ENCODE measurements around the gene CFL1. TPM values are rescaled to one million over a fixed set of nuclear protein-coding genes. Genes with fewer than 3 reads are reported as not detected.
"Not testable (repeated sequence)": the region's sequence is repeated elsewhere in the genome, so short reads cannot be mapped to it uniquely, and the experiment has no call there.

The CFL1 gene
- total and polyA plus RNA-seq, 2 experiments from 2014 or later, result 1,393 to 2,124 TPM

DNA sequence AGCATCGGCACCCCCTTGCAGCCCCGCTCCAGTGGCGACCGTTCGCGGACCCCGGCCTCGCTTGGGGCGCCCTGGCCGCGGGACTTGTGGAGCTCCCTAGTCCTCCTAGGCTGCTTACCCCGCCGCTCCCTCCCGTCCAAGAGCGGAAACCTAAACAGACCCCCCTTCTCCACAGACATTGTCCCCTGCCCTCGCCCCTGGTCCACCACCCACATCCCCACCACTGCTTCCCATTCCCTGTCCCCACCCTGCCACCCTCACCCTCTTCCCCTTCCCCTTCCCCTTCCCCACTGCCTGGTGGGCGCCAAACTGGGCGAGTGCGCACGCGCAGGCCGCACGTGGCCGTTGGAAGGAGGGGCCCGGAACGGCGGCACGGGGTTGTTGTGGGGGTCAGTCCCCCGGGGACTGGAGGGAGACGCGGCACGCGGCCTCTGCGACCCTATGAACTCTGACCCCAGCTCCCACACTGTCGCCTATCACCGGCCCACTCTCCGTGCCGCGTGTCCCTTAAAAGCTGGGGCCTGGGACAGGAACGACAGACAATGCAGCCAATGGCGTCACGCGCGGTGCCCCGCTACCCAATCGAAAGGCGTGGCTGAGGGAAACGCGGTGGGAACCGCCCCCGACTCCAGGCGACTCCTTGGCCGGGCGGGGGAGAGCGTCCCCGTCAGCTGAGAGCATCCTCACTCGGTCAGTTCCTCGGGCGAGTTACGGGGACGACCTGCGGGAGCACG, 24.5 kb downstream of the CFL1 start, which contains the start of gene SNX32 (continued):
- TF ChIP-seq EZH2 (IDR thresholded peaks at IDR 0.05; ENCODE audit: low read depth, unreplicated experiment) (no peak), JUNB (IDR thresholded peaks at IDR 0.05; ENCODE audit: unreplicated experiment) (no peak), CREB1 (CRISPR knock-in tag; IDR thresholded peaks at IDR 0.05; ENCODE audit: low read depth) (peak; percentile 83), NANOG (IDR thresholded peaks at IDR 0.05; ENCODE audit: borderline replicate concordance) (no peak), EZH2phosphoT487 (IDR thresholded peaks at IDR 0.05; ENCODE audit: unreplicated experiment) (no peak), POLR2AphosphoS5 (IDR thresholded peaks at IDR 0.05; ENCODE audit: low read depth) (peak; percentile 79)
- TF ChIP-seq, protein P1, sequence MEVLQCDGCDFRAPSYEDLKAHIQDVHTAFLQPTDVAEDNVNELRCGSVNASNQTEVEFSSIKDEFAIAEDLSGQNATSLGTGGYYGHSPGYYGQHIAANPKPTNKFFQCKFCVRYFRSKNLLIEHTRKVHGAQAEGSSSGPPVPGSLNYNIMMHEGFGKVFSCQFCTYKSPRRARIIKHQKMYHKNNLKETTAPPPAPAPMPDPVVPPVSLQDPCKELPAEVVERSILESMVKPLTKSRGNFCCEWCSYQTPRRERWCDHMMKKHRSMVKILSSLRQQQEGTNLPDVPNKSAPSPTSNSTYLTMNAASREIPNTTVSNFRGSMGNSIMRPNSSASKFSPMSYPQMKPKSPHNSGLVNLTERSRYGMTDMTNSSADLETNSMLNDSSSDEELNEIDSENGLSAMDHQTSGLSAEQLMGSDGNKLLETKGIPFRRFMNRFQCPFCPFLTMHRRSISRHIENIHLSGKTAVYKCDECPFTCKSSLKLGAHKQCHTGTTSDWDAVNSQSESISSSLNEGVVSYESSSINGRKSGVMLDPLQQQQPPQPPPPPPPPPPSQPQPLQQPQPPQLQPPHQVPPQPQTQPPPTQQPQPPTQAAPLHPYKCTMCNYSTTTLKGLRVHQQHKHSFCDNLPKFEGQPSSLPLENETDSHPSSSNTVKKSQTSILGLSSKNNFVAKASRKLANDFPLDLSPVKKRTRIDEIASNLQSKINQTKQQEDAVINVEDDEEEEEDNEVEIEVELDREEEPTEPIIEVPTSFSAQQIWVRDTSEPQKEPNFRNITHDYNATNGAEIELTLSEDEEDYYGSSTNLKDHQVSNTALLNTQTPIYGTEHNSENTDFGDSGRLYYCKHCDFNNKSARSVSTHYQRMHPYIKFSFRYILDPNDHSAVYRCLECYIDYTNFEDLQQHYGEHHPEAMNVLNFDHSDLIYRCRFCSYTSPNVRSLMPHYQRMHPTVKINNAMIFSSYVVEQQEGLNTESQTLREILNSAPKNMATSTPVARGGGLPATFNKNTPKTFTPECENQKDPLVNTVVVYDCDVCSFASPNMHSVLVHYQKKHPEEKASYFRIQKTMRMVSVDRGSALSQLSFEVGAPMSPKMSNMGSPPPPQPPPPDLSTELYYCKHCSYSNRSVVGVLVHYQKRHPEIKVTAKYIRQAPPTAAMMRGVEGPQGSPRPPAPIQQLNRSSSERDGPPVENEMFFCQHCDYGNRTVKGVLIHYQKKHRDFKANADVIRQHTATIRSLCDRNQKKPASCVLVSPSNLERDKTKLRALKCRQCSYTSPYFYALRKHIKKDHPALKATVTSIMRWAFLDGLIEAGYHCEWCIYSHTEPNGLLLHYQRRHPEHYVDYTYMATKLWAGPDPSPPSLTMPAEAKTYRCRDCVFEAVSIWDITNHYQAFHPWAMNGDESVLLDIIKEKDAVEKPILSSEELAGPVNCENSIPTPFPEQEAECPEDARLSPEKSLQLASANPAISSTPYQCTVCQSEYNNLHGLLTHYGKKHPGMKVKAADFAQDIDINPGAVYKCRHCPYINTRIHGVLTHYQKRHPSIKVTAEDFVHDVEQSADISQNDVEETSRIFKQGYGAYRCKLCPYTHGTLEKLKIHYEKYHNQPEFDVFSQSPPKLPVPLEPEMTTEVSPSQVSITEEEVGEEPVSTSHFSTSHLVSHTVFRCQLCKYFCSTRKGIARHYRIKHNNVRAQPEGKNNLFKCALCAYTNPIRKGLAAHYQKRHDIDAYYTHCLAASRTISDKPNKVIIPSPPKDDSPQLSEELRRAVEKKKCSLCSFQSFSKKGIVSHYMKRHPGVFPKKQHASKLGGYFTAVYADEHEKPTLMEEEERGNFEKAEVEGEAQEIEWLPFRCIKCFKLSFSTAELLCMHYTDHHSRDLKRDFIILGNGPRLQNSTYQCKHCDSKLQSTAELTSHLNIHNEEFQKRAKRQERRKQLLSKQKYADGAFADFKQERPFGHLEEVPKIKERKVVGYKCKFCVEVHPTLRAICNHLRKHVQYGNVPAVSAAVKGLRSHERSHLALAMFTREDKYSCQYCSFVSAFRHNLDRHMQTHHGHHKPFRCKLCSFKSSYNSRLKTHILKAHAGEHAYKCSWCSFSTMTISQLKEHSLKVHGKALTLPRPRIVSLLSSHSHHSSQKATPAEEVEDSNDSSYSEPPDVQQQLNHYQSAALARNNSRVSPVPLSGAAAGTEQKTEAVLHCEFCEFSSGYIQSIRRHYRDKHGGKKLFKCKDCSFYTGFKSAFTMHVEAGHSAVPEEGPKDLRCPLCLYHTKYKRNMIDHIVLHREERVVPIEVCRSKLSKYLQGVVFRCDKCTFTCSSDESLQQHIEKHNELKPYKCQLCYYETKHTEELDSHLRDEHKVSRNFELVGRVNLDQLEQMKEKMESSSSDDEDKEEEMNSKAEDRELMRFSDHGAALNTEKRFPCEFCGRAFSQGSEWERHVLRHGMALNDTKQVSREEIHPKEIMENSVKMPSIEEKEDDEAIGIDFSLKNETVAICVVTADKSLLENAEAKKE (CRISPR knock-in tag; IDR thresholded peaks at IDR 0.05), result no peak

DNA sequence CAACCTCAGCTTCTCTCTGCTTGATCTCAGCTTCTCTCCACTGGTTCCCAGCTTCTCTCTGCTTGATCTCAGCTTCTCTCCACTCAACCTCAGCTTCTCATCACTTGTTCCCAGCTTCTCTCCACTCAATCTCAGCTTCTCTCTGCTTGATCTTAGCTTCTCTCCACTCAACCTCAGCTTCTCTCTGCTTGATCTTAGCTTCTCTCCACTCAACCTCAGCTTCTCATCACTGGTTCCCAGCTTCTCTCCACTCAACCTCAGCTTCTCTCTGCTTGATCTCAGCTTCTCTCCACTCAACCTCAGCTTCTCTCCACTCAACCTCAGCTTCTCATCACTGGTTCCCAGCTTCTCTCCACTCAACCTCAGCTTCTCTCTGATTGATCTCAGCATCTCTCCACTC, 25.7 kb downstream of the CFL1 start:
- H3K79me2 ChIP-seq (replicated peaks; ENCODE audit: insufficient read depth); H4K20me1 ChIP-seq (replicated peaks; ENCODE audit: insufficient read depth); H3K36me3 Mint-ChIP-seq (ENCODE audit: low read depth); DNase-seq (ENCODE audit: low spot score); H3K27ac ChIP-seq (ENCODE audit: low read depth); H3K4me3 ChIP-seq; H2AFZ ChIP-seq; ATAC-seq; H3F3A ChIP-seq (replicated peaks; ENCODE audit: low read depth); H3K4me2 ChIP-seq; H3K9me3 Mint-ChIP-seq; H3K36me3 ChIP-seq (ENCODE audit: insufficient read depth); H3K4me1 ChIP-seq (ENCODE audit: insufficient read depth); H3K27ac Mint-ChIP-seq; H3K9me2 ChIP-seq (ENCODE audit: insufficient read depth): not testable (repeated sequence)
- H3K27me3 ChIP-seq (ENCODE audit: insufficient read depth), result peaks cover 10% of the 10 kb centered on the region
- peak overlapping the region; percentile 44 for H3K4me3 Mint-ChIP-seq
- H3K4me1 Mint-ChIP-seq, result peaks cover 11% of the 10 kb centered on the region
- H3K27me3 Mint-ChIP-seq (ENCODE audit: insufficient read depth, low read depth, poor library complexity), result peaks cover 23% of the 10 kb centered on the region

Measured in GM23338 (cell line).